Gastroesophageal sphincter (tissue), 4 donors: ENCODE data around the gene EDN1. TPM values are rescaled to one million over a fixed set of nuclear protein-coding genes. Genes with fewer than 3 reads are reported as not detected.

Experiments used
- ATAC-seq: fragments of 150-250 bp; one replicate; pipeline ENCODE4 v1.9.1; 2016; ENCODE audit warnings: mild to moderate bottlenecking, moderate library complexity
- H3K27ac ChIP-seq, 4 donors: fragments of 200-600 bp; sonication (generic) in 3 of 4; 1 replicate in 3 of 4; 2 replicates in 1 of 4; pipeline ENCODE4 v1.5.1; 2016 to 2019
- H3K27me3 ChIP-seq: fragments of 200-600 bp; sonication (generic); one replicate; pipeline ENCODE4 v1.5.1; 2019
- H3K36me3 ChIP-seq, 2 donors: fragments of 200-600 bp; sonication (generic); one replicate each; pipeline ENCODE4 v1.5.1; 2019; ENCODE audit warnings: control low read depth in 1 of 2
- H3K4me1 ChIP-seq, 3 donors: fragments of 200-600 bp; sonication (generic); 1 replicate in 2 of 3; 2 replicates in 1 of 3; pipeline ENCODE4 v1.5.1; 2016 to 2019; ENCODE audit warnings: control low read depth in 2 of 3
- H3K4me3 ChIP-seq, 2 donors: fragments of 200-600 bp; sonication (generic); one replicate each; pipeline ENCODE4 v1.5.1; 2019; ENCODE audit warnings: mild to moderate bottlenecking in 1 of 2, moderate library complexity in 1 of 2
- H3K9me3 ChIP-seq, 3 donors: fragments of 200-600 bp; sonication (generic); one replicate each; pipeline ENCODE4 v1.5.1; 2017 to 2019; ENCODE audit warnings: control low read depth in 2 of 3
- CTCF ChIP-seq, 4 experiments: fragments of 200-600 bp in 2 of 4; fragments of 450-650 bp in 2 of 4; sonication (generic) in 1 of 4; IDR thresholded peaks; one replicate each; pipeline ENCODE4 v1.5.1; 2017 to 2019; ENCODE audit warnings: antibody characterized with exemption in 4 of 4, mild to moderate bottlenecking in 2 of 4, moderate library complexity in 2 of 4
- EP300 ChIP-seq: sonication (generic); formaldehyde crosslinking; IDR thresholded peaks from one replicate; pipeline ENCODE4 v1.6.1; 2017; ENCODE audit warnings: antibody characterized with exemption, mild to moderate bottlenecking
- POLR2A ChIP-seq, 2 donors: fragments of 450-650 bp; IDR thresholded peaks; one replicate each; pipeline ENCODE4 v1.6.1; 2017; ENCODE audit warnings: antibody characterized with exemption in 2 of 2, mild to moderate bottlenecking in 2 of 2, moderate library complexity in 1 of 2
- POLR2AphosphoS5 ChIP-seq: sonication (generic); formaldehyde crosslinking; IDR thresholded peaks from one replicate; pipeline ENCODE4 v1.6.1; 2017; ENCODE audit warnings: antibody characterized with exemption
- WGBS, 2 donors: methylation state at CpG; one replicate each; pipeline ENCODE4 v1.1.5; 2018; ENCODE audit warnings: low coverage in 1 of 2; 5-methylcytosine and 5-hydroxymethylcytosine counted together
- total RNA-seq, 4 donors: library from RNA; depleted of rRNA; stranded (reverse); fragments of >200 nt; gene quantifications; one replicate each; pipeline ENCODE4 v1.1.0, GENCODE V29; 2016

The EDN1 gene
- total RNA-seq, 4 donors from 2014 or later: 3.6 to 39.6 (median 15.1) TPM

GRCh38 chr6:12343122-12343439 lies 52.9 kb downstream of the EDN1 start:
- no peak for TF ChIP-seq CTCF (IDR thresholded peaks at IDR 0.05)
- no peak for TF ChIP-seq POLR2A (IDR thresholded peaks at IDR 0.05)
- TF ChIP-seq POLR2AphosphoS5: no peak
- no peak for TF ChIP-seq EP300
- 78 to 100% methylated on average over 1 to 5 of the region's 5 CpGs for WGBS, 2 donors
- no peak for ATAC-seq

GRCh38 chr6:12343440-12344162 lies 53.4 kb downstream of the EDN1 start:
- ATAC-seq: no peak
- Histone ChIP-seq H3K4me1 (no peaks in the 10 kb centered on the region), H3K27ac (no peak overlapping the region), H3K36me3 (no peaks in the 10 kb centered on the region), H3K4me3 (no peak overlapping the region), H3K27me3 (peaks cover 36% of the 10 kb centered on the region), H3K9me3 (no peaks in the 10 kb centered on the region)
- WGBS, 2 donors: 62 to 77% methylated on average over 3 to 7 of the region's 8 CpGs
- TF ChIP-seq POLR2AphosphoS5: no peak
- TF ChIP-seq EP300: no peak
- no peak for TF ChIP-seq CTCF (IDR thresholded peaks at IDR 0.05)
- TF ChIP-seq POLR2A (IDR thresholded peaks at IDR 0.05): no peak

More at GRCh38 chr6:12343122-12343439, 52.9 kb downstream of the EDN1 start:
- Histone ChIP-seq H3K9me3 (no peaks in the 10 kb centered on the region), H3K27ac (no peak overlapping the region), H3K36me3 (no peaks in the 10 kb centered on the region), H3K4me3 (no peak overlapping the region), H3K4me1 (no peaks in the 10 kb centered on the region), H3K27me3 (peaks cover 36% of the 10 kb centered on the region)

GRCh38 chr6:12344296-12344695 lies 54.1 kb downstream of the EDN1 start:
- WGBS, 2 donors: 98 to 100% methylated on average over 3 to 5 of the region's 5 CpGs
- H3K4me1 ChIP-seq: no peaks in the 10 kb centered on the region

GRCh38 chr6:12344961-12345693 lies 55.0 kb downstream of the EDN1 start:
- WGBS, 2 donors: 70 to 71% methylated on average over 4 to 6 of the region's 6 CpGs
- no peaks in the 10 kb centered on the region for H3K36me3 ChIP-seq
- H3K4me1 ChIP-seq: no peaks in the 10 kb centered on the region
- no peak for ATAC-seq
- TF ChIP-seq POLR2AphosphoS5 (no peak), EP300 (no peak), CTCF (IDR thresholded peaks at IDR 0.05) (no peak)
- no peak overlapping the region for H3K27ac ChIP-seq
- no peaks in the 10 kb centered on the region for H3K9me3 ChIP-seq
- peaks cover 26% of the 10 kb centered on the region for H3K27me3 ChIP-seq
- no peak overlapping the region for H3K4me3 ChIP-seq

More at GRCh38 chr6:12344296-12344695, 54.1 kb downstream of the EDN1 start:
- Histone ChIP-seq H3K27ac (no peak overlapping the region), H3K4me3 (no peak overlapping the region), H3K27me3 (peaks cover 34% of the 10 kb centered on the region), H3K9me3 (no peaks in the 10 kb centered on the region), H3K36me3 (no peaks in the 10 kb centered on the region)
- ATAC-seq: no peak
- TF ChIP-seq POLR2AphosphoS5 (no peak), CTCF (IDR thresholded peaks at IDR 0.05) (no peak), EP300 (no peak), POLR2A (IDR thresholded peaks at IDR 0.05) (no peak)

- no peak for TF ChIP-seq EP300
- TF ChIP-seq CTCF (IDR thresholded peaks at IDR 0.05): no peak
- TF ChIP-seq POLR2A (IDR thresholded peaks at IDR 0.05): no peak
- no peak for TF ChIP-seq POLR2AphosphoS5
- no peaks in the 10 kb centered on the region for H3K9me3 ChIP-seq
- no peaks in the 10 kb centered on the region for H3K36me3 ChIP-seq
- H3K4me3 ChIP-seq: no peak overlapping the region
- no peak for ATAC-seq
- 64 to 74% methylated on average over 4 to 5 of the region's 5 CpGs for WGBS, 2 donors
- H3K4me1 ChIP-seq: no peaks in the 10 kb centered on the region
- H3K27ac ChIP-seq: no peak overlapping the region
- H3K27me3 ChIP-seq: peaks cover 20% of the 10 kb centered on the region
Measured at GRCh38 chr6:12345694-12346058, 55.5 kb downstream of the EDN1 start.
